Esophagus squamous epithelium (tissue), 5 donors: Measurements from ENCODE around the gene HELT. TPM values are rescaled to one million over a fixed set of nuclear protein-coding genes. Genes with fewer than 3 reads are reported as not detected.
"Not testable (repeated sequence)": the region's sequence is repeated elsewhere in the genome, so short reads cannot be mapped to it uniquely, and the experiment has no call there.

Experiments used
- DNase-seq: peaks from one replicate; lab custom pipeline; 2025; lab: John Stamatoyannopoulos, UW
- H3K27ac ChIP-seq, 4 donors: fragments of 200-600 bp; sonication (generic); one replicate each; pipeline ENCODE4 v1.5.1; 2016 to 2019; ENCODE audit warnings: mild to moderate bottlenecking in 1 of 4
- H3K27me3 ChIP-seq, 4 donors: fragments of 200-600 bp; sonication (generic); 1 replicate in 3 of 4; 2 replicates in 1 of 4; pipeline versions ENCODE4 v1.5.1 to v1.6.0; 2017 to 2021; ENCODE audit warnings: antibody characterized with exemption in 1 of 4
- H3K36me3 ChIP-seq, 3 donors: fragments of 200-600 bp; sonication (generic); one replicate each; pipeline ENCODE4 v1.5.1; 2016 to 2019
- H3K4me1 ChIP-seq, 3 donors: fragments of 200-600 bp; sonication (generic); one replicate each; pipeline ENCODE4 v1.5.1; 2017 to 2019
- H3K4me3 ChIP-seq, 4 donors: fragments of 200-600 bp; sonication (generic); 1 replicate in 3 of 4; 2 replicates in 1 of 4; pipeline ENCODE4 v1.5.1; 2016 to 2019; ENCODE audit warnings: mild to moderate bottlenecking in 2 of 4, moderate library complexity in 1 of 4
- H3K9me3 ChIP-seq, 3 donors: fragments of 200-600 bp; sonication (generic); one replicate each; pipeline ENCODE4 v1.5.1; 2016 to 2019
- CTCF ChIP-seq, 6 experiments: fragments of 450-650 bp in 4 of 6; fragments of 200-600 bp in 2 of 6; sonication (generic) in 2 of 6; IDR thresholded peaks; one replicate each; pipeline ENCODE4 v1.5.1; 2016 to 2019; ENCODE audit warnings: antibody characterized with exemption in 6 of 6, mild to moderate bottlenecking in 4 of 6, moderate library complexity in 4 of 6
- POLR2A ChIP-seq, 4 donors: fragments of 450-650 bp; IDR thresholded peaks; one replicate each; pipeline ENCODE4 v1.6.1; 2017; ENCODE audit warnings: antibody characterized with exemption in 4 of 4, mild to moderate bottlenecking in 4 of 4, moderate library complexity in 3 of 4
- WGBS, 2 donors: methylation state at CpG; one replicate each; pipeline ENCODE4 v1.1.5; 2018; 5-methylcytosine and 5-hydroxymethylcytosine counted together
- intact Hi-C: fragments of 100-400 bp; cut with DNase I; formaldehyde crosslinking; loops from one replicate; pipeline ENCODE4 v1.15.0; 2022
- total RNA-seq, 4 donors: library from RNA; depleted of rRNA; stranded (reverse); fragments of >200 nt; gene quantifications; one replicate each; pipeline ENCODE4 v1.1.0, GENCODE V29; 2016
- donor health status: DM: yes; HTN: yes; CAD: no.

The HELT gene
- total RNA-seq, 4 donors from 2014 or later, result not detected

GRCh38 chr4:184992422-184992821 lies 25.9 kb upstream of the HELT start:
- Histone ChIP-seq H3K27ac (no peak overlapping the region), H3K36me3 (no peaks in the 10 kb centered on the region), H3K4me1 (no peaks in the 10 kb centered on the region), H3K9me3 (no peaks in the 10 kb centered on the region), H3K27me3 (peaks cover 0 to 28% (median 0%) of the 10 kb centered on the region in 4 donors), H3K4me3 (no peak overlapping the region)
- intact Hi-C loops, result no loop called here
- no peak for TF ChIP-seq POLR2A (IDR thresholded peaks at IDR 0.05)
- no peak for TF ChIP-seq CTCF (IDR thresholded peaks at IDR 0.05)
- DNase-seq, result no peak
- 86% methylated on average over 8 to 13 of the region's 15 CpGs for WGBS, 2 donors

- TF ChIP-seq POLR2A (IDR thresholded peaks at IDR 0.05) (no peak), CTCF (IDR thresholded peaks at IDR 0.05) (no peak)
- 46 to 50% methylated on average over 3 of the region's 3 CpGs for WGBS, 2 donors
Measured at GRCh38 chr4:184993247-184993646, 25.0 kb upstream of the HELT start.

GRCh38 chr4:184994010-184994622 lies 24.2 kb upstream of the HELT start:
- Histone ChIP-seq H3K36me3 (no peaks in the 10 kb centered on the region), H3K27me3 (peaks cover 0 to 28% (median 0%) of the 10 kb centered on the region in 4 donors), H3K4me3 (no peak overlapping the region), H3K27ac (no peak overlapping the region), H3K9me3 (no peaks in the 10 kb centered on the region), H3K4me1 (no peaks in the 10 kb centered on the region)
- no peak for DNase-seq
- 76 to 85% methylated on average over 18 of the region's 18 CpGs for WGBS, 2 donors
- intact Hi-C loops, result no loop called here
- TF ChIP-seq POLR2A (IDR thresholded peaks at IDR 0.05), result no peak

More at GRCh38 chr4:184993247-184993646, 25.0 kb upstream of the HELT start:
- H3K27me3 ChIP-seq, result peaks cover 0 to 28% (median 0%) of the 10 kb centered on the region in 4 donors
- no peak for DNase-seq
- no peak overlapping the region for H3K27ac ChIP-seq
- intact Hi-C loops, result no loop called here
- H3K4me1 ChIP-seq, result no peaks in the 10 kb centered on the region
- no peaks in the 10 kb centered on the region for H3K36me3 ChIP-seq
- no peak overlapping the region for H3K4me3 ChIP-seq
- no peaks in the 10 kb centered on the region for H3K9me3 ChIP-seq

- DNase-seq, result no peak
- H3K9me3 ChIP-seq, result no peaks in the 10 kb centered on the region
- no peaks in the 10 kb centered on the region for H3K4me1 ChIP-seq
- 77% methylated on average over 14 of the region's 14 CpGs for WGBS, 2 donors
- TF ChIP-seq CTCF (IDR thresholded peaks at IDR 0.05) (no peak), POLR2A (IDR thresholded peaks at IDR 0.05) (no peak)
- peaks cover 0 to 28% (median 0%) of the 10 kb centered on the region in 4 donors for H3K27me3 ChIP-seq
- no peak overlapping the region for H3K27ac ChIP-seq
- no peak overlapping the region for H3K4me3 ChIP-seq
- no peaks in the 10 kb centered on the region for H3K36me3 ChIP-seq
- intact Hi-C loops, result no loop called here
Measured at GRCh38 chr4:184994623-184995010, 23.7 kb upstream of the HELT start.

- H3K4me1 ChIP-seq, H3K4me3 ChIP-seq, H3K27ac ChIP-seq, H3K36me3 ChIP-seq, intact Hi-C loops, DNase-seq, H3K9me3 ChIP-seq: not testable (repeated sequence)
- peaks cover 0 to 25% (median 0%) of the 10 kb centered on the region in 4 donors for H3K27me3 ChIP-seq
Measured at GRCh38 chr4:184997656-184998055, 20.6 kb upstream of the HELT start.

- peaks cover 0 to 29% (median 0%) of the 10 kb centered on the region in 4 donors for H3K27me3 ChIP-seq
- H3K36me3 ChIP-seq, result no peaks in the 10 kb centered on the region
- WGBS, 2 donors, result 81 to 89% methylated on average over 9 to 11 of the region's 11 CpGs
- no peak overlapping the region for H3K27ac ChIP-seq
- H3K4me1 ChIP-seq, result peaks cover 7 to 13% (median 10%) of the 10 kb centered on the region in 3 donors
- TF ChIP-seq POLR2A (IDR thresholded peaks at IDR 0.05) (no peak), CTCF (IDR thresholded peaks at IDR 0.05) (no peak)
- H3K9me3 ChIP-seq, result no peaks in the 10 kb centered on the region
- no peak for DNase-seq
- H3K4me3 ChIP-seq, result no peak overlapping the region
- intact Hi-C loops, result no loop called here
Measured at GRCh38 chr4:185002784-185003183, 15.5 kb upstream of the HELT start.
